Measurements from ENCODE around the gene CYP27A1. TPM values are rescaled to one million over a fixed set of nuclear protein-coding genes. Genes with fewer than 3 reads are reported as not detected.
A peak's percentile ranks its signal among the peaks of the same experiment; 100 is the strongest.
"Not testable (repeated sequence)": the region's sequence is repeated elsewhere in the genome, so short reads cannot be mapped to it uniquely, and the experiment has no call there.

CYP27A1 gene
- total RNA-seq, 2 experiments from 2014 or later, result 3.0 to 4.7 TPM

GRCh38 chr2:218837495-218837894 lies 55.5 kb downstream of the CYP27A1 start:
- H3K36me3 Mint-ChIP-seq, result no peaks in the 10 kb centered on the region
- H3K27me3 Mint-ChIP-seq, result peaks cover 25% of the 10 kb centered on the region
- DNase-seq (no peak), ATAC-seq (ENCODE audit: low read depth) (no peak)
- no peak overlapping the region for H3K27ac Mint-ChIP-seq
- H3K9me3 Mint-ChIP-seq, result peaks cover 1% of the 10 kb centered on the region
- H3K4me3 Mint-ChIP-seq, result no peak overlapping the region
- POLR2A ChIA-PET, result no interaction called here
- H3K4me1 Mint-ChIP-seq, result no peaks in the 10 kb centered on the region

GRCh38 chr2:218839430-218839829 lies 57.5 kb downstream of the CYP27A1 start:
- ATAC-seq (ENCODE audit: low read depth), result no peak
- Mint-ChIP-seq H3K4me1 (no peaks in the 10 kb centered on the region), H3K27me3 (peaks cover 22% of the 10 kb centered on the region), H3K4me3 (no peak overlapping the region), H3K9me3 (peaks cover 4% of the 10 kb centered on the region), H3K36me3 (no peaks in the 10 kb centered on the region), H3K27ac (no peak overlapping the region)
- no peak for DNase-seq
- POLR2A ChIA-PET, result no interaction called here

- H3K36me3 Mint-ChIP-seq, result no peaks in the 10 kb centered on the region
- ATAC-seq (ENCODE audit: low read depth) (no peak), DNase-seq (no peak)
- POLR2A ChIA-PET, result no interaction called here
- no peak overlapping the region for H3K4me3 Mint-ChIP-seq
- peaks cover 4% of the 10 kb centered on the region for H3K9me3 Mint-ChIP-seq
- H3K27ac Mint-ChIP-seq, result no peak overlapping the region
- H3K27me3 Mint-ChIP-seq, result peaks cover 22% of the 10 kb centered on the region
- H3K4me1 Mint-ChIP-seq, result no peaks in the 10 kb centered on the region
These were observed 57.9 kb downstream of the CYP27A1 start for GRCh38 chr2:218839888-218840287.

- H3K27ac Mint-ChIP-seq; H3K4me3 Mint-ChIP-seq; DNase-seq; H3K9me3 Mint-ChIP-seq; H3K4me1 Mint-ChIP-seq; ATAC-seq (ENCODE audit: low read depth); H3K27me3 Mint-ChIP-seq; H3K36me3 Mint-ChIP-seq; POLR2A ChIA-PET: not testable (repeated sequence)
These were observed 62.4 kb downstream of the CYP27A1 start for GRCh38 chr2:218844334-218844733.

- not testable (repeated sequence) for ATAC-seq (ENCODE audit: low read depth); DNase-seq; H3K4me3 Mint-ChIP-seq; H3K27ac Mint-ChIP-seq; H3K9me3 Mint-ChIP-seq; H3K4me1 Mint-ChIP-seq; H3K27me3 Mint-ChIP-seq; H3K36me3 Mint-ChIP-seq
- POLR2A ChIA-PET, result interaction anchor here (1.4 kb wide), 1 partner anchor 188 kb away, joined by 5 read pairs; the partner anchor contains the start of genes BCS1L and ZNF142
These were observed 65.0 kb downstream of the CYP27A1 start for GRCh38 chr2:218846963-218847362.

- Mint-ChIP-seq H3K9me3 (no peaks in the 10 kb centered on the region), H3K36me3 (no peaks in the 10 kb centered on the region), H3K27ac (no peak overlapping the region), H3K27me3 (peaks cover 29% of the 10 kb centered on the region), H3K4me1 (peaks cover 4% of the 10 kb centered on the region), H3K4me3 (no peak overlapping the region)
- no peak for DNase-seq
- no peak for ATAC-seq (ENCODE audit: low read depth)
- POLR2A ChIA-PET, result no interaction called here
These were observed 67.8 kb downstream of the CYP27A1 start for GRCh38 chr2:218849721-218850120.

GRCh38 chr2:218850796-218851195 lies 68.8 kb downstream of the CYP27A1 start:
- no peak overlapping the region for H3K27ac Mint-ChIP-seq
- DNase-seq, result no peak
- H3K4me1 Mint-ChIP-seq, result peaks cover 4% of the 10 kb centered on the region
- peaks cover 37% of the 10 kb centered on the region for H3K27me3 Mint-ChIP-seq
- no peaks in the 10 kb centered on the region for H3K36me3 Mint-ChIP-seq
- H3K4me3 Mint-ChIP-seq, result no peak overlapping the region
- POLR2A ChIA-PET, result no interaction called here
- ATAC-seq (ENCODE audit: low read depth), result no peak
- no peaks in the 10 kb centered on the region for H3K9me3 Mint-ChIP-seq

GRCh38 chr2:218851286-218851685 lies 69.3 kb downstream of the CYP27A1 start:
- H3K4me3 Mint-ChIP-seq, result no peak overlapping the region
- DNase-seq (no peak), ATAC-seq (ENCODE audit: low read depth) (no peak)
- peaks cover 41% of the 10 kb centered on the region for H3K27me3 Mint-ChIP-seq
- peaks cover 4% of the 10 kb centered on the region for H3K4me1 Mint-ChIP-seq
- no peaks in the 10 kb centered on the region for H3K9me3 Mint-ChIP-seq
- POLR2A ChIA-PET, result no interaction called here
- no peaks in the 10 kb centered on the region for H3K36me3 Mint-ChIP-seq
- no peak overlapping the region for H3K27ac Mint-ChIP-seq

- Mint-ChIP-seq H3K27ac (no peak overlapping the region), H3K36me3 (no peaks in the 10 kb centered on the region), H3K4me3 (no peak overlapping the region), H3K9me3 (no peaks in the 10 kb centered on the region), H3K4me1 (peaks cover 2% of the 10 kb centered on the region), H3K27me3 (peaks cover 59% of the 10 kb centered on the region)
- ATAC-seq (ENCODE audit: low read depth), result peak; percentile 71
- peak; percentile 66 for DNase-seq
- POLR2A ChIA-PET, result no interaction called here
These were observed 71.1 kb downstream of the CYP27A1 start for GRCh38 chr2:218852911-218853667.

- no peaks in the 10 kb centered on the region for H3K9me3 Mint-ChIP-seq
- no peak overlapping the region for H3K4me3 Mint-ChIP-seq
- no peaks in the 10 kb centered on the region for H3K36me3 Mint-ChIP-seq
- DNase-seq (peak; percentile 17), ATAC-seq (ENCODE audit: low read depth) (no peak)
- peaks cover 2% of the 10 kb centered on the region for H3K4me1 Mint-ChIP-seq
- H3K27ac Mint-ChIP-seq, result no peak overlapping the region
- POLR2A ChIA-PET, result no interaction called here
- peaks cover 66% of the 10 kb centered on the region for H3K27me3 Mint-ChIP-seq
These were observed 71.8 kb downstream of the CYP27A1 start for GRCh38 chr2:218853766-218854165.

GRCh38 chr2:218854860-218855259 lies 72.9 kb downstream of the CYP27A1 start:
- Mint-ChIP-seq H3K4me1 (peaks cover 2% of the 10 kb centered on the region), H3K36me3 (no peaks in the 10 kb centered on the region), H3K27ac (no peak overlapping the region), H3K9me3 (no peaks in the 10 kb centered on the region), H3K4me3 (no peak overlapping the region), H3K27me3 (peaks cover 72% of the 10 kb centered on the region)
- no peak for ATAC-seq (ENCODE audit: low read depth)
- no peak for DNase-seq
- POLR2A ChIA-PET, result interaction anchor here (1.0 kb wide), 1 partner anchor 43 kb away, joined by 3 read pairs; no protein-coding TSS in a partner anchor

GRCh38 chr2:218855305-218856166 lies 73.6 kb downstream of the CYP27A1 start:
- peaks cover 6% of the 10 kb centered on the region for H3K4me1 Mint-ChIP-seq
- H3K36me3 Mint-ChIP-seq, result no peaks in the 10 kb centered on the region
- H3K4me3 Mint-ChIP-seq, result no peak overlapping the region
- H3K9me3 Mint-ChIP-seq, result no peaks in the 10 kb centered on the region
- POLR2A ChIA-PET, result interaction anchor here (1.0 kb wide), 1 partner anchor 42 kb away, joined by 3 read pairs; no protein-coding TSS in a partner anchor
- peaks cover 77% of the 10 kb centered on the region for H3K27me3 Mint-ChIP-seq
- H3K27ac Mint-ChIP-seq, result no peak overlapping the region
- ATAC-seq (ENCODE audit: low read depth) (no peak), DNase-seq (peak; percentile 25)

- Mint-ChIP-seq H3K27me3 (peaks cover 79% of the 10 kb centered on the region), H3K27ac (no peak overlapping the region), H3K4me1 (peaks cover 11% of the 10 kb centered on the region), H3K9me3 (no peaks in the 10 kb centered on the region), H3K4me3 (no peak overlapping the region), H3K36me3 (no peaks in the 10 kb centered on the region)
- ATAC-seq (ENCODE audit: low read depth) (no peak), DNase-seq (peak; percentile 9)
- POLR2A ChIA-PET, result no interaction called here
These were observed 74.4 kb downstream of the CYP27A1 start for GRCh38 chr2:218856167-218856895.
